Measurements from ENCODE around the gene TMEM59L.

TMEM59L gene

GRCh38 chr19:18650468-18651041, 37.9 kb downstream of the TMEM59L start:
- DNase-seq (no peak), ATAC-seq (no peak)
- Mint-ChIP-seq H3K4me1 (peaks cover 17% of the 10 kb centered on the region), H3K36me3 (ENCODE audit: low read depth) (no peaks in the 10 kb centered on the region), H3K9me3 (no peaks in the 10 kb centered on the region), H3K27me3 (no peaks in the 10 kb centered on the region), H3K27ac (no peak overlapping the region), H3K4me3 (no peak overlapping the region)

DNA sequence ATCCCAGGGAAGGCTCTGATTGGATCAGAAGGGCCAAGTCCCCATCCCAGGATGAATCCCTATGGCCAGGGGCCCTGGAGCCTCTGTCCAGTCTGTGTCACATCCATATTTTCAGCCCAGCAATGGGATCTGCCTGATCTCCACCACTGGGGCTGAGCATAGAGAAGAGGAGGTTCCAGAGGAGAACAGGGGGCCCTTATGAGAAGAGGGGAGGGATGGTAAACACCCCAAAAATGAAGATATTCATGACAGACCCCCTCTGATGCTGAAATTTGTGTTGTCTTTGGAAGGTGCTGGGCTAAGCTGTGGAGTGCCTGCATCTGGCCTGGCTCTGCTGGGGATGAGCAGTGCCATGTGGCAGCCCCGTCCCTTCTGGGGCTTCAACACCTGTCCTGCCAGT, 38.6 kb downstream of the TMEM59L start:
- no peak overlapping the region for H3K27ac Mint-ChIP-seq
- no peak for ATAC-seq
- DNase-seq: no peak
- no peak overlapping the region for H3K4me3 Mint-ChIP-seq
- no peaks in the 10 kb centered on the region for H3K36me3 Mint-ChIP-seq (ENCODE audit: low read depth)
- H3K27me3 Mint-ChIP-seq: no peaks in the 10 kb centered on the region
- H3K9me3 Mint-ChIP-seq: no peaks in the 10 kb centered on the region
- peaks cover 17% of the 10 kb centered on the region for H3K4me1 Mint-ChIP-seq

GRCh38 chr19:18651733-18652132, 39.1 kb downstream of the TMEM59L start:
- no peak for ATAC-seq
- no peaks in the 10 kb centered on the region for H3K36me3 Mint-ChIP-seq (ENCODE audit: low read depth)
- H3K9me3 Mint-ChIP-seq: no peaks in the 10 kb centered on the region
- no peak for DNase-seq
- no peak overlapping the region for H3K27ac Mint-ChIP-seq
- peaks cover 17% of the 10 kb centered on the region for H3K4me1 Mint-ChIP-seq
- no peaks in the 10 kb centered on the region for H3K27me3 Mint-ChIP-seq
- no peak overlapping the region for H3K4me3 Mint-ChIP-seq

DNA sequence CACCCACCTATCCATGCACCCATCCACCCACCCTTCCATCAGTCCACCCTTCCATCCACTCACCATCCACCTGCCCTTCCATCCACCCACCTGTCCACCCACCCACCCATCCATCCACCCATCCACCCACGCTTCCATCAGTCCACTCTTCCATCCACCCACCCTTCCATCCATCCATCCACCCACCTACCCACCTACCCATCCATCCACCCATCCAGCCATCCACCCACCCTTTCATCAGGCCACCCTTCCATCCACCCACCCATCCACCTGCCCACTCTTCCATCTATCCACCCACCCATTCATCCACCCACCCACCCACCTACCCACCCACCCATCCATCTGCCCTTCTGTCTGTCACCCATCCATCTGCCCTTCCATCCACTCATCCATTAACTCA, 41.2 kb downstream of the TMEM59L start:
- Mint-ChIP-seq H3K36me3 (ENCODE audit: low read depth) (no peaks in the 10 kb centered on the region), H3K27ac (no peak overlapping the region), H3K4me3 (no peak overlapping the region), H3K27me3 (no peaks in the 10 kb centered on the region), H3K9me3 (no peaks in the 10 kb centered on the region), H3K4me1 (peaks cover 19% of the 10 kb centered on the region)
- ATAC-seq: no peak
- no peak for DNase-seq

DNA sequence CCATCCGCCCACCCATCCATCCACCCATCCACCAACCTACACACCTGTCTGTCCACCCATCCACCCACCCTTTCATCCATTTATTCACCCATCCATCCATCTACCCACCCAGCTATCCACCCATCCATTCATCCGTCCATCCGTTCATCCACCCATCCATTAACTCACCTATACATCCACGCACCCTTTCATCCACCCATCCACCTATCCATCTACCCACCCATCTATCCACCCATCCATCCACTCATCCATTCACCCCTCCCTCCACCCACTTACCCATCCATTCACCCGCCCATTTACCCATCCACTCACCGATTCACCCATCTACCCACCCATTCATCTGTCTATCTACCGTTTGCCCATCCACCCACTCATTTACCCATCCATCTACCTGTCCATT, 41.8 kb downstream of the TMEM59L start:
- H3K36me3 Mint-ChIP-seq (ENCODE audit: low read depth): no peaks in the 10 kb centered on the region

DNA sequence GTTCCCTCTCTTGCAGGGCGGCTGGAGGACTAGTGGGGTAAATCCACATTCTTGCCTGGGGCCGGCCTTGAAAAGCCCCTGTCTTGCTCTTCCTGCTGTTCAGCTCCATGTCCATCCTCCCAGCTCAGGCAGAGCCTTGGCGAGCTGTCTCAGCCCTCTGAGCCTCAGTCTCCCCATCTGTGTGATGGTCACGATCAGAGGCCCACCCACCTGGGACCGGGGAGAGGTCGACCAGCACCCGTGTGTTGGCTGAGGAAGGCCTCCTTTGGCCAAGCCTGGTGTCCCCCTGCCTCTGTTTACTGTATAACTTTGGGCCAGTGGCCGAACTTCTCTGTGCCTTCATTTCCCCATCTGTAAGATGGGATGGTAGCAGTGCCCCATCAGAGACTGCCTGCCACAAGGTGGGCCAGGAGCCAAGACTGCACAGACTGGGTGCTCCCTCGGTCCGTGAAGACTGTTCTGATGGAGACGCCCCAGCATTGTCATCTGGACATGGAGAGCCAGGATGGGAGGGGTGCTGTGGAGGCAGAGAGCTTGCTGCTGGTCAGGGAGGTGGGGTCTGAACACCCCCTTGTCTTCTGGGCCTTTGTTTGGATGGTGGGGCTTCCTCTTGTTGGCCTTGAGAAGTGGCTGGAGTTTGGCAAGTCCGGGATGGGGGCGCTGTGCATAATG, 42.6 kb downstream of the TMEM59L start:
- DNase-seq: no peak
- H3K36me3 Mint-ChIP-seq (ENCODE audit: low read depth): no peaks in the 10 kb centered on the region
- no peaks in the 10 kb centered on the region for H3K27me3 Mint-ChIP-seq
- ATAC-seq: no peak
- peaks cover 8% of the 10 kb centered on the region for H3K4me1 Mint-ChIP-seq
- H3K27ac Mint-ChIP-seq: no peak overlapping the region
- no peak overlapping the region for H3K4me3 Mint-ChIP-seq
- no peaks in the 10 kb centered on the region for H3K9me3 Mint-ChIP-seq

More for the DNA sequence above, 41.8 kb downstream of the TMEM59L start:
- Mint-ChIP-seq H3K4me1 (peaks cover 13% of the 10 kb centered on the region), H3K27me3 (no peaks in the 10 kb centered on the region), H3K27ac (no peak overlapping the region), H3K9me3 (no peaks in the 10 kb centered on the region), H3K4me3 (no peak overlapping the region)
- ATAC-seq (no peak), DNase-seq (no peak)

DNA sequence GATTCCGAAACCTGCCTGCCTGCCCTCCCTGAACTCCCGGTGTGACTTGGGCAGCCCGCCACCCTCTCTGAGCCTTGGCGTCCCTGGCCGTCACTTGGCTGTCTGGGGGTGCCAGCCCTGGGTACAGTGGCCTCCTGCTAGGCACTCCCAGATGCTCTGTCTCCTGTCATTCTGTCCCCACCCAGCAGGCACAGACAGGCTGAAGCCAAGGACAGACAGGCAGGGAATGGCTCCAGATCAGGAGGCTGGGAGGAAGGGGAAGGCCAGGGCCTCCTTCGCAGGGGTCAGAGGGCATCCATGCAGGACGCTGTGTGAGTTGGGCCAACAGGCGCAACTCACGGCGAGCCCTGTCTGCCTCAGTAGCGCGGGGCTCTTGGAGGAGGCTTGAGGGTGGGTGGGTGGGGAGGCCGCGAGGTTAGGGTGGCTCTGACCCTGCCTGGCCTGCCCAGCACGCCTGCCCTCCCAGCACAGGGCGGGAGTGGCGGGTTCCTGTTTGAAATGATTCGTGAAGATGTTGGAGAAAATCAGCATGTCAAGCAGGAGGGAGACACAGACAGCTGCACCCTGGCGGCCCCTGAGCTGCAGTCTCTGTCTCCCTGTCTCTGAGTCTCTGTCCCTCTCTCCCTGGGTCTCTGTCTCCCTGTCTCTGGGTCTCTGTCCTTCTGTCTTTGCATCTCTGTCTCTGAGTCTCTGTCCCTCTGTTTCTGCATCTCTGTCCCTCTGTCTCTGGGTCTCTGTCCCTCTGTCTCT, 43.8 kb downstream of the TMEM59L start:
- Mint-ChIP-seq H3K36me3 (ENCODE audit: low read depth) (no peaks in the 10 kb centered on the region), H3K9me3 (no peaks in the 10 kb centered on the region), H3K4me3 (no peak overlapping the region), H3K4me1 (peaks cover 8% of the 10 kb centered on the region), H3K27me3 (no peaks in the 10 kb centered on the region), H3K27ac (no peak overlapping the region)
- DNase-seq (no peak), ATAC-seq (no peak)

GRCh38 chr19:18657590-18658365, 45.1 kb downstream of the TMEM59L start:
- H3K27ac Mint-ChIP-seq: no peak overlapping the region
- no peak for ATAC-seq
- H3K4me1 Mint-ChIP-seq: peaks cover 8% of the 10 kb centered on the region
- no peak for DNase-seq
- H3K4me3 Mint-ChIP-seq: no peak overlapping the region
- no peaks in the 10 kb centered on the region for H3K27me3 Mint-ChIP-seq
- H3K36me3 Mint-ChIP-seq (ENCODE audit: low read depth): no peaks in the 10 kb centered on the region
- H3K9me3 Mint-ChIP-seq: no peaks in the 10 kb centered on the region

- ATAC-seq (no peak), DNase-seq (no peak)
- Mint-ChIP-seq H3K4me1 (peaks cover 8% of the 10 kb centered on the region), H3K9me3 (no peaks in the 10 kb centered on the region), H3K27ac (no peak overlapping the region), H3K4me3 (no peak overlapping the region), H3K36me3 (ENCODE audit: low read depth) (no peaks in the 10 kb centered on the region), H3K27me3 (no peaks in the 10 kb centered on the region)
Observed at GRCh38 chr19:18658366-18658855, 45.7 kb downstream of the TMEM59L start.

GRCh38 chr19:18659281-18660050, 46.8 kb downstream of the TMEM59L start:
- no peaks in the 10 kb centered on the region for H3K9me3 Mint-ChIP-seq
- H3K27ac Mint-ChIP-seq: no peak overlapping the region
- H3K4me3 Mint-ChIP-seq: no peak overlapping the region
- peaks cover 13% of the 10 kb centered on the region for H3K4me1 Mint-ChIP-seq
- no peaks in the 10 kb centered on the region for H3K36me3 Mint-ChIP-seq (ENCODE audit: low read depth)
- H3K27me3 Mint-ChIP-seq: no peaks in the 10 kb centered on the region
- DNase-seq (no peak), ATAC-seq (no peak)

DNA sequence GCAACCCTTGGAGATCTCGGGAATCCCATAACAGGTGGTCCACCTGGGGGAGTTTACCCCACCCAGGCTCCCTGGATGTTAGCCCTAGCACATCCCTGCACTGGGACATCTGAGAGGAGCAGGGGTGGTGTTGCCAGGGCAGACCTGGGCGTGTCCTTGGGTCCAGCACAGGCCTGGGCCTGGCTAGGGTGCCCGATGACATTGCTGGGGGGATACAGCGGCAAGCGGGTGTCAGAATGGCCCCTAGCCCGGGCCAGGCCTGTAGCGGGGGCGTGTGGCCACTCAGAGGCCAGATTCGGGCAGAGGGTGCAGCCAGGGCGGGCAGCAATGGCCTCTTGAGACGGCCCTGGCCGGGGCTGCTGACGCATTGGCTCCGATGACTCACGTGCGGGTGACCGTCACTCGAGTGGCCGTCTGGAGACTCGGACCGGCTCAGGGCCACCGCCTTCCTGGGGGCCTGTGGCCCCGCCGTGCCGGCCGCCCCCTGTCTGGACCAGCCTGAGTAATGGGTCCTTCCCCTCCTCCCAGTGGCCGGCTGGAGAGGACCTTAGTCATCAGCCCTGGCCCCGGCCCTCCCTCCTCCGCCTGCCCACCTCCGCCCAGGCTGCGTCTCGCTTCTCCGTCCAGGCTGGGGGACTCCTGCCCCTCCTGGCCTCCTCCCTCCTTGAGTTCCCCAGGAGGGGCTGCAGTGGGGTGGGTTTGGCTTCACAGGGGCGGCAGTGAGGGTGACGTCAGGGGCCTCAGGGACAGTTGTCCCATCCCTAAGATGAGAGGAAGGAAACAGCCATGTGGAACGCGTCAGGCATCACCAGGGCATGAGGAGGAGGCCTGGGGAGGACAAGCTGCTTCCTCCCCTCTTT, 47.6 kb downstream of the TMEM59L start:
- H3K4me3 Mint-ChIP-seq: no peak overlapping the region
- no peaks in the 10 kb centered on the region for H3K36me3 Mint-ChIP-seq (ENCODE audit: low read depth)
- ATAC-seq (no peak), DNase-seq (no peak)
- no peaks in the 10 kb centered on the region for H3K9me3 Mint-ChIP-seq
- peaks cover 13% of the 10 kb centered on the region for H3K4me1 Mint-ChIP-seq
- no peaks in the 10 kb centered on the region for H3K27me3 Mint-ChIP-seq
- H3K27ac Mint-ChIP-seq: no peak overlapping the region

DNA sequence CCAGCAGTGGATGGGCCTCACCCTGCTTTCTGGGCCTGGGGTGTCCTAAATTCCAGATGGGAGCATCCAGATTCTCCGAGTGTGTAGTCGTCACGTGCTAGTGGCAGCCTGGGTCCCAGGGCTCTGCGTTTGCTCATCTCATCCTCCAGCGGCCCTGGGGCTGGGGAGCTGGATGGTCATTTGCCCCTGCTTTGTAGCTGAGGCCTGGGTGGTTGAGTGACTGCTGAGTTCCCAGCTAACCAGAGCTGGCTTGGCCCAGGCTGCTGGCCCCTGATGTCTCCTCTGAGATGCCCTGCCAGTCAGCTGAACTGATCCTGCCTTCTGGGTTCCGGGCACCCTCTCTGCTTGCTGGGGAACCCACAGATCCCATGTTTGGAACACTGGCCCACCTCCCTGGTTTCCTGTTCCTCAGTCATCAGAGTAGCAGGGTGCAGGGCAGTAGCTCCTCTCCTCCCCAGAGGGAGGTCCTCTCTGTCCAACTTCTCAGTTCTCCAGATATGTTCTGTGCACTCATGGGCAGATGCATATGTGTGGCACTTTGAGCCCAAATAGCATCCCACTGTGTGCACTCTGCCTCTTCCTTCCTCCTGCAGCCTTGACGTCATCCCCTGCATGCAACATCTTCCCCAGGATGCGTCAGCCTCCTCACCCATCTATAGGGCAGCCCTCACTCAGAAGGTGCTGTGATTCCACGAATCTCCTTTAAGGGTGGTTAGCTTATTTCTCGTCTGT, 48.4 kb downstream of the TMEM59L start:
- H3K36me3 Mint-ChIP-seq (ENCODE audit: low read depth): no peaks in the 10 kb centered on the region
- peaks cover 13% of the 10 kb centered on the region for H3K4me1 Mint-ChIP-seq
- ATAC-seq: no peak
- DNase-seq: no peak
- H3K9me3 Mint-ChIP-seq: no peaks in the 10 kb centered on the region
- no peak overlapping the region for H3K27ac Mint-ChIP-seq
- no peak overlapping the region for H3K4me3 Mint-ChIP-seq
- no peaks in the 10 kb centered on the region for H3K27me3 Mint-ChIP-seq
